ENCODE measurements around the gene PTK6.

The PTK6 gene

DNA sequence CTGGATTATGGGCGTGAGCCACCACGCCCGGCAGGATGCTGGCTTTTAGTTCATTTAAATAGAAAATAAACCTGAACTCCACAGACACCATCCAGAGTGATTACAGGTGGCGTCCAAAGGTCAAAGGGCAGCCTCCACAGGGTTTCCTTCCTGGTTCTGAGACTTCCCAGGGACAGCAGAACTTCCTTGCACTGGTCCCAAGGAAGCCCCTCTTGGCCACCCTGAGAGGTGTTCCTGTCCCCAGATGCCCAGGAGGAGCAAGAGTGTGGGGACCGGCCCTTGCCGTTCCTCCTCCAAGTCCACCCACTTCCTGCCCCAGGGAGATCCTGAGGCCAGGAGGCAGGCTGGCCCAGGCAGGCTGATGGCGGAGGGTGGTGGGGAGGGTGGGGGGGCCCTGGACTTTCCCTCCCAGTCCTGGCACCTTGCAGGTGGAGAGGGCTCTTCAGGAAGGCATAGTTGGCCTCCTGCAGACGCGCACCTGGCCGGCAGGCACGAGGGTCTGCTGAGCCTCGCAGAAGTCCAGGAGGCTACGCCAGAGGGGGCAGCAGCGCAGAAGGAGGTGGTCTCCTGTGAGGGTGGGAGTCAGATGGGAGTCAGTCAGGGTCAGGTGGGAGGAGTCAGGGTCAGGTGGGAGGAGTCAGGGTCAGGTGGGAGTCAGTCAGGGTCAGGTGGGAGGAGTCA is 21.8 kb upstream of the PTK6 start:
- no peaks in the 10 kb centered on the region for H3K27me3 ChIP-seq (replicated peaks; ENCODE audit: control insufficient read depth, insufficient read depth, low read length)
- H3K4me3 ChIP-seq (replicated peaks; ENCODE audit: low read depth, low read length): no peak overlapping the region
- no peak for DNase-seq (ENCODE audit: extremely low read depth, insufficient read length)
- H3K36me3 ChIP-seq (ENCODE audit: control insufficient read depth, insufficient read depth, low read length): peaks cover 23% of the 10 kb centered on the region
- TF ChIP-seq, protein P1, sequence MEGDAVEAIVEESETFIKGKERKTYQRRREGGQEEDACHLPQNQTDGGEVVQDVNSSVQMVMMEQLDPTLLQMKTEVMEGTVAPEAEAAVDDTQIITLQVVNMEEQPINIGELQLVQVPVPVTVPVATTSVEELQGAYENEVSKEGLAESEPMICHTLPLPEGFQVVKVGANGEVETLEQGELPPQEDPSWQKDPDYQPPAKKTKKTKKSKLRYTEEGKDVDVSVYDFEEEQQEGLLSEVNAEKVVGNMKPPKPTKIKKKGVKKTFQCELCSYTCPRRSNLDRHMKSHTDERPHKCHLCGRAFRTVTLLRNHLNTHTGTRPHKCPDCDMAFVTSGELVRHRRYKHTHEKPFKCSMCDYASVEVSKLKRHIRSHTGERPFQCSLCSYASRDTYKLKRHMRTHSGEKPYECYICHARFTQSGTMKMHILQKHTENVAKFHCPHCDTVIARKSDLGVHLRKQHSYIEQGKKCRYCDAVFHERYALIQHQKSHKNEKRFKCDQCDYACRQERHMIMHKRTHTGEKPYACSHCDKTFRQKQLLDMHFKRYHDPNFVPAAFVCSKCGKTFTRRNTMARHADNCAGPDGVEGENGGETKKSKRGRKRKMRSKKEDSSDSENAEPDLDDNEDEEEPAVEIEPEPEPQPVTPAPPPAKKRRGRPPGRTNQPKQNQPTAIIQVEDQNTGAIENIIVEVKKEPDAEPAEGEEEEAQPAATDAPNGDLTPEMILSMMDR (IDR thresholded peaks at IDR 0.05; ENCODE audit: insufficient read depth, low read length, poor library complexity, severe bottlenecking): no peak

DNA sequence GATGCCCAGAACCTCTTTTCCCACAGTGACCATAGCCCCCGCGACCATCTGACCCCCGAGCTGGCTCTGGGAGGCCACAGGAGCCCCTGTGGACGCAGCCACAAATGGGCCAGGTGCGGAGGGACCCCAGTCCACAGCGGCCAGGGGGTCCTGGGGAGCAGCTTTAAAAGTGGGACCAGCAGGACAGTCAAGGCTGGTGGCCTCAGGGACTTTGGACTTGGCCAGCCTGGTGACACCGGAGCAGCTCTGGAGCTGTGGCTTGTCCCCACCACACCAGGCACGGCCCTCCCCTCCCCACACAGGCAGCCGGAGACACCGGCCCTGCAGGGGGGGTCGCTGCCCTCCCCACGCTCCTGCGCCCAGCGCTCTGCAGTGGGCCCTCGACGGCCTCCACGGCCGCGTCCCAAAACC is 20.3 kb upstream of the PTK6 start:
- peaks cover 15% of the 10 kb centered on the region for H3K36me3 ChIP-seq (ENCODE audit: control insufficient read depth, insufficient read depth, low read length)
- DNase-seq (ENCODE audit: extremely low read depth, insufficient read length): no peak

DNA sequence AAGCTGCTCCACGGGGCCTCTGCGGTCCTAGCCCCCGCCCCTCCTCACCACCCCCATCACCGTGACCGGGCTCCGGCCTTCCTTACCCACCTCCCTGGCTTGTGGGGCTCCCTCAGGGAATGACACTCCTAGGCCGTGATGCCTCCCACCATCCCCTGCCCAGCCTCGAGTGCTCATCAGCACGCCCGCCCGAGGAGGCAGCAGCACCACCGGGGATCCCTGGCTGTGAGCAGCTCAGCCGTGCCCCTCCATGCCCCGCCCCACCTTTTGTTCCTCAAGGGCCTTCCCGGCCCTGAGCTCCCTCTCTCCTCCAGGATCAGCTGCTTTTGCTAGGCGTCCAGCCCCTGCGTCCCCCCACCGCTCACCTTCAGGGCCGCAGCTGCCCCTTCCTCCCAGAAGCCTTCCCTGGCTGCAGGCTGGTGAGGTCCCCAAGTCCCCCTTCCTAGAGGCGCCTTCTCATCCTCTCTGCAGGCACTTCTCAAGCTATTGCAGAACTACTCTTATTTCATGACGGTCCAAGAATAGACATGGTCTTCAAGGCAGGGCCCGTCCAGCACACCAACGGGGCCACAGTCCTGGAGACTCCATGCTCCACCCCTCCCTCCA is 19.8 kb upstream of the PTK6 start:
- Histone ChIP-seq H3K4me3 (replicated peaks; ENCODE audit: low read depth, low read length) (no peak overlapping the region), H3K27me3 (replicated peaks; ENCODE audit: control insufficient read depth, insufficient read depth, low read length) (no peaks in the 10 kb centered on the region), H3K36me3 (ENCODE audit: control insufficient read depth, insufficient read depth, low read length) (peaks cover 14% of the 10 kb centered on the region)
- DNase-seq (ENCODE audit: extremely low read depth, insufficient read length): no peak
- TF ChIP-seq, protein P1 (IDR thresholded peaks at IDR 0.05; ENCODE audit: insufficient read depth, low read length, poor library complexity, severe bottlenecking): no peak

More for the DNA sequence above, 20.3 kb upstream of the PTK6 start:
- TF ChIP-seq, protein P1 (IDR thresholded peaks at IDR 0.05; ENCODE audit: insufficient read depth, low read length, poor library complexity, severe bottlenecking): no peak
- Histone ChIP-seq H3K27me3 (replicated peaks; ENCODE audit: control insufficient read depth, insufficient read depth, low read length) (no peaks in the 10 kb centered on the region), H3K4me3 (replicated peaks; ENCODE audit: low read depth, low read length) (no peak overlapping the region)

DNA sequence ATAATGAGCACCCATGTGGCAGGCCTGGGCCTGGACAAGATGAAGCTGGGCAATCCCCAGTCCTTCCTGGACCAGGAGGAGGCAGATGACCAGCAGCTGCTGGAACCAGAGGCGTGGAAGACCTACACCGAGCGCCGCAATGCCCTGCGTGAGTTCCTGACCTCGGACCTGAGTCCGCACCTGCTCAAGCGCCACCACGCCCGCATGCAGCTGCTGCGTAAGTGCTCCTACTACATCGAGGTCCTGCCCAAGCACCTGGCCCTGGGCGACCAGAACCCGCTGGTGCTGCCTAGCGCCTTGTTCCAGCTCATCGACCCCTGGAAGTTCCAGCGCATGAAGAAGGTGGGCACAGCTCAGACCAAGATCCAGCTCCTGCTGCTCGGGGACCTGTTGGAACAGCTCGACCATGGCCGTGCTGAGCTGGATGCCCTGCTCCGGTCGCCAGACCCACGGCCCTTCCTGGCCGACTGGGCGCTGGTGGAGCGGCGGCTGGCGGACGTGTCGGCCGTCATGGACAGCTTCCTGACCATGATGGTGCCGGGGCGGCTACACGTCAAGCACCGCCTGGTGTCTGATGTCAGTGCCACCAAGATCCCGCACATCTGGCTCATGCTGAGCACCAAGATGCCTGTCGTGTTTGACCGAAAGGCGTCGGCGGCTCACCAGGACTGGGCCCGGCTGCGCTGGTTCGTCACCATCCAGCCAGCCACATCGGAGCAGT is 18.6 kb upstream of the PTK6 start:
- H3K27me3 ChIP-seq (replicated peaks; ENCODE audit: control insufficient read depth, insufficient read depth, low read length): no peaks in the 10 kb centered on the region
- no peak for DNase-seq (ENCODE audit: extremely low read depth, insufficient read length)
- no peak overlapping the region for H3K4me3 ChIP-seq (replicated peaks; ENCODE audit: low read depth, low read length)
- TF ChIP-seq, protein P1 (IDR thresholded peaks at IDR 0.05; ENCODE audit: insufficient read depth, low read length, poor library complexity, severe bottlenecking): no peak
- peaks cover 8% of the 10 kb centered on the region for H3K36me3 ChIP-seq (ENCODE audit: control insufficient read depth, insufficient read depth, low read length)

DNA sequence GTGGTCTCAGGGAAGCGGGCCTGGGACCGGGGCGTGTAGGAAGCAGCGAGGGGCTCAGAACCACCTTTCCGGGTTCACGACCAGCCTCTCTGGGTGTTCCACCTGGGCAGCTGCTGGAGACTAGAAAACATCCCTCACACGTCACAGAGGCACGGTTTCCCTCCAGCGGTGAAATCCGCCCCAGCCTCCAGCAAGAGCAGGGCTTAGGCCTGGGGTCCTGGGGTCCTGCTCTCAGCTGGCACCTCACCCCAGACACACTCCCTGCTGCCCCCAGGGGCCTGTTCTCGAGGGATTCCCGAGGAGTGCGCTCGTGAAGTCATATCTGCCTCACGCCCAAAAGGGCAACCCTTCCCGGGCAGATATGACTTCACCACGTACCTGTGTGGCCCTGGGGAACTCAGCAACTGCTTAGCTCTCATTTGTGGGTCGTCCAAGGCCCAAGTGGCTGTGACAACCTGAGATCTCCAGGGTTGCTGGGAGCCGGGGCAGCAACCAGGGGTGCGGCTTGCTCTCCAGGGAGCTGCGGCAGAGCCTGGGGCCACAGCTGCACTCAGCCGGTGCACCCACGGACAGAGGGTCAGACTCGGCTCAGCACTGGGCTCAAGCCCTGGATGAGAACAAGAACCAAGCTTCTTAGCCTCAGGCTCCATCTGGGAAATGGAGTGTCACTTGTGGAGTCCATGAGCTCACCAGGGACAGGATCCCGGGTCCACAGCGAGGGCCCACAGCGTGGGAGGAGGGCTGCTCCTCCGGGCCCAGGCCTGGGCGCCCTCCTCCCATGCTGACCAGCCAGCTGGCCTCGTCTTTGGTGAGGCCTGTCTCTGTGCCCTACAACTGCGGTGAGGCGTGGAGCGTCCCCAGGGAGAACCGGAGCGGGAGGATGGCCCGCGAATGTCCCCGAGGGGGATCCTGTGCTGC is 17.4 kb upstream of the PTK6 start:
- peak; percentile 61 for DNase-seq (ENCODE audit: extremely low read depth, insufficient read length)
- H3K4me3 ChIP-seq (replicated peaks; ENCODE audit: low read depth, low read length): peak overlapping the region; percentile 64
- H3K36me3 ChIP-seq (ENCODE audit: control insufficient read depth, insufficient read depth, low read length): peaks cover 1% of the 10 kb centered on the region; the same call in 1 of the 2 replicates
- H3K27me3 ChIP-seq (replicated peaks; ENCODE audit: control insufficient read depth, insufficient read depth, low read length): no peaks in the 10 kb centered on the region
- TF ChIP-seq, protein P1 (IDR thresholded peaks at IDR 0.05; ENCODE audit: insufficient read depth, low read length, poor library complexity, severe bottlenecking): no peak

Data from GM06990 (cell line).